Left renal pelvis (tissue), 4 donors: ENCODE data around the gene TFAP2A. TPM values are rescaled to one million over a fixed set of nuclear protein-coding genes. Genes with fewer than 3 reads are reported as not detected.

ENCODE experiments used
- DNase-seq, 4 donors: peaks; one replicate each; pipeline ENCODE4 v3.0.0-alpha.2; 2013; ENCODE audit warnings: low read depth in 4 of 4, low spot score in 3 of 4
- polyA plus RNA-seq, 4 donors: library from polyadenylated mRNA; unstranded; fragments of 120-200 nt; gene quantifications; one replicate each; pipeline ENCODE4 v1.2.1, GENCODE V29; 2013; ENCODE audit not compliant: insufficient read length in 4 of 4

The TFAP2A gene
- polyA plus RNA-seq, 4 donors: 0.85 to 42.6 (median 28.9) TPM

GRCh38 chr6:10402648-10403311 is 12.1 kb downstream of the TFAP2A start:
- DNase-seq: no peak

- DNase-seq: no peak
These were observed 13.1 kb downstream of the TFAP2A start for GRCh38 chr6:10401632-10402223.

DNA sequence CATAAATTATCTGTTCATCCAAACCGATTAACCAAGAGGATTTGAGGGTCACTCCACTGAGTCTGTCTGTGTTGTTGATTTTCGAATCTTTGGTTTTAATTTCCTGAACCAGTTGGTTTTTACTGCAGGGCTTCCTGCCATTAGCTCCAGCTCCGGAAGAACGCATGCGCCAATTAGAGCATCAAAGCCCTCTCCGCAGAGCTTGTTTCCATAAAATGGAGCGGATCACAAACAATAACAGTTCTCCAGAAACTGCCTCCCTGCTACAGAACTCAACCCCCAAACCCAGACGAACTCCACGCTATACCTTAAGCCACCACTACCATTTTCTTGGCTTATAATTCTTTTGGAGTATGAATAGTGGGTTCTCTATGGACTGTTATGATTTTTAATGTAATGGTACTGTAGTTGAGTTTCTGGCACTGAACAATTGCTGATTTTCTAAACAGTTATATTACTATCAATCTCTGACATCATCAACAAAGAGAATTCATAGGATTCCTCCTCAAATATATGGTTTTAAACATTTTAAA is 13.8 kb downstream of the TFAP2A start:
- DNase-seq: no peak

DNA sequence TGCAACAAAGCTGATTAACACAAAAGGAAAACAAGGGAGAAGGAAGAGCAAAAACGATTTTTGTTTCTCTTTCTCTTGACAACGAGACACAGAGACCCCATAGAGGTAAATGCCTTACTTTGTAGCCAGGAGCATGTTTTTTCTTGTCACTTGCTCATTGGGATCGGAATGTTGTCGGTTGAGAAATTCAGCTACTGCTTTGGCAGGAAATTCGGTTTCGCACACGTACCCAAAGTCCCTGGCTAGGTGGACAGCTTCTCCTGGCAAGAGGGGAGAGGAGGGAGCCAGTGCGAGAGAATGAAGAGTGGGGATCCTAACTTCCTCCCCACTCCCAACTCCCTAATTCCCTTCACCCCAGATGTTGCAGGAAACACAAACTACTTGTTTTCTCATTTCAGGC is 14.5 kb downstream of the TFAP2A start:
- no peak for DNase-seq

DNA sequence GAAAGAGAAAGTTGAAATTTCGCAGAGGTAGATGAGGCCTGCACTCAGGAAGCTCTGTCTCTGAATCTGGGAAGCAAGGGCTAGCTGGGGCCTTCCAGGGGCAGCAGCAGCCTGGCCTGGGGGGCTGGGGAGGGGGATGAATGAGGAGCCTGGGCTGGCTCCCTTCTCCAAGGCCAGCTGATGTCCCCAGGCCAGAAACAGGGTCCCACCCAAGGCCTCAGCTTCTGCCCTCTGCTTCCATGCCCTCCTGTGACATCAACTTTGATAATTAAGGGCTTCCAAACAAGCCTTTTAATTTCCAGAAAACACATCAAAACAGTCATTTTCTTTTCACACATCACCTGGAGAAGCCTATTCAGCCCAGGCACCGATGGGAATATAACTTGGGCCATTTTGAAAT is 15.4 kb downstream of the TFAP2A start:
- DNase-seq: no peak

DNA sequence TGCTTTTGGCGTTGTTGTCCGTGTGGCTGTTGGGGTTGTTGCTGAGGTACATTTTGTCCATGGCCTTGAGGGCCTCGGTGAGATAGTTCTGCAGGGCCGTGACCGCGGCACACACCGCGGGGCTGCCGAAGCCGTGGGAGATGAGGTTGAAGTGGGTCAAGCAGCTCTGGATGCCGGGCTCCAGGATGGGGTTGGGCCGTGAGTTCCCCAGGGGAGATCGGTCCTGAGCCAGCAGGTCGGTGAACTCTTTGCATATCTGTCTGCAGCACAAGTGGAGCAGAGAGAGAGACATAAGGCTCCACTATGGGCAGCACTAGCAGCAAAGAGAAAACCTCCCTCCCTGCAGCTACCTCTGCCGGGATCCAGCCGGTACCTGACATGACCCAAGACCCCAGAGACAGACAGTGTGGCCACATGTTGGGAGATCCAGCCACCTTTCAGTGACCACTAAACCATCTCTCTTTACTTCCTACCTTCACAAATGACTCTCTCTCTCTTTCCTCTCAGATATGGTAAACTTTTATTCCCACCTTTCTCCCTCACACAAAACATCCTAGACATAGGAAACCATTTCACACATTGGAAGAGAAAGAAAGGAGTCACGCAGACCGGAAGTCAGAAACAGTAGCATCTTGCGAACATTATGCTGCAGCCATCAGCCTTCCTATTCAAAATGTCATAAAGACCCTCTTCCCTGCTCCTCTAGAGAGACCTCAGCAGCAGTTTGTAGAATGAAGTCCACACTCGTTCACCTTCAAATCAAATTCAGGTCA is 16.2 kb downstream of the TFAP2A start:
- DNase-seq: no peak

DNA sequence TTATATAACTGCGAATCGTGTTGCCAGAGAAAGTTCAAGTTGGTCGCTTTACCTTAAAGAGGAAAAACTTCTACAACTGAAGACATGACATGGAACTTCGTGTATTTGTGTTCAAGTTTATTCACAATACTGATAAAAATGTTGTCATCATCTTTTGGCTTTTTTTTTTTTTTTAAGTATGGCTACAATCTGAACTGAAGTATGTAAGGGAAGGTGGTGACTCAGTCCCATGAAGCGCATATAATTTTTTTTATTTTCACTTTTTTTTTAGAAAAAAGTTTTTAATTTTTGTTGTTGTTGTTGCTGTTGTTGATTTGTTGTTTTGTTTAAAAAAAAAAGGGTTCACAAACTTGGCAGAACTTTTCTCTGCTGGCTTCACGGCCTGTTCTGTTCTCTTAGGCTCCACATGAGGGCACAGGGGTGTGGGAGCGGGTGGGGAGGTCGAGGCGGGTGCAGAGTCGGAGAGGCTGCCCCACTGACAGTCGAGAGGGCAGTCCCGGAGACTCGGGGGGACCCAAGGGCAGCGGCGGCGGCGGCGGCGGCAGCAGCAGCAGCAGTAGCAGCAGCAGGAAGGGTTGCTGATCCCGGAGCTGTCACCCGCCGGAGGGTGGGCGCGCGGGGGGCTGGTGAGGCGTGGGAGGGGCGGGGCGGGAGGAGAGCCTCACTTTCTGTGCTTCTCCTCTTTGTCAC is 17.0 kb downstream of the TFAP2A start:
- no peak for DNase-seq

- no peak for DNase-seq
These were observed 18.1 kb downstream of the TFAP2A start for GRCh38 chr6:10396785-10397184.

- no peak for DNase-seq
These were observed 18.9 kb downstream of the TFAP2A start for GRCh38 chr6:10395704-10396546.

DNA sequence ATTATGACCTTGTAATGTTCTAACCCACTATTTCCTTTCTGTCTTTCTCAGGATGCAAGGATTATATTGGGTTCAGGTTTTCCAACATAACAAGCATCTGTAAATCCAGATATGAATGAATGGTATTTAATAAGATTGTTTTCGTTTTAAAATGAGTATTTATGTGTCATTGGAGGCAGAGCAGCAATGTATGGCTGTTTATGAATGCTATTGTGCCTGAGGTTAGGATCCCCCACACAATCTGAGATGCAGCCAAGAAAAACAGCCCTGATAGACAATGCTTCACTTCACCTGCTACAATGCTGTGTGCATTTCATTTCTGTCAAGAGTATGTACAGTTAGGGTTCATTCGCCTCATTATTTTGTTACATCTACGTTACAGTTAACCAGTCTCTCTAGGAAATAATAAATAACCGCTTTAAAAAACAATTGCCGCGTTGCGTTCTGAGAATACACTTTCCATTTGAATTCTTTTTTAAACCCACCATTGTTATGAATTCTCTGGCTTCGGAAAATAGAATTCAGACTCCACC is 19.6 kb downstream of the TFAP2A start:
- no peak for DNase-seq

DNA sequence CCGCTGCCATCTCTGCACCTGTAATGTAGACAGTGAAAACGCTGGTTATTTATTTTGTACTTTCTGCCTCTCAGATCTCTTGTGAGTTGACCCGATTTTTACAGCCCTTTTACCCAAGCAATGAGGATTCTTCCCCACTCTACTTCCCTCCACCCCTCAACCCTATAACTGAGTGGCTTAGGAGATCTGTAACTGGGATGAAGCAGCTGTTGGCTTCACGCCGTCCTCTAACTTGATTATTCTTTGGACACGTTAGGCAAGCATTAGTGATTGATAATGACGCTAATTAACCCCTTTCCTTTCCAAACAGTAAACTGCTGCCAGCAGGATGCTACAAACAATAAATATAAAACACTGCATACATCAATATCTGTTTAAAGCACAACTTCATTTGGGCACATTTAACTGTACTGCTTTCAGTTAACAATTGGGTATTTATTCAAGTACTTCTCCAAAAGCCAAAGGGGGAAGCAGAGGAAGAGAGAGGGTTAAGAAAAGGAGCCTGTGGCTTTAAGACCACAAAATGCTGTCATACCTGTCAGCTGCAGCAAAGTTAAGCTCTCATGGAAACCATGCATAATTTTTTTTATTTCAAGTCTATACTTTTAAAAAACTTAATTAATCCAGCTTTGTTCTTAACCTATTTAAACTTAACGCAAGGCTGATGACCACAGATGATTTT is 21.2 kb downstream of the TFAP2A start:
- no peak for DNase-seq

DNA sequence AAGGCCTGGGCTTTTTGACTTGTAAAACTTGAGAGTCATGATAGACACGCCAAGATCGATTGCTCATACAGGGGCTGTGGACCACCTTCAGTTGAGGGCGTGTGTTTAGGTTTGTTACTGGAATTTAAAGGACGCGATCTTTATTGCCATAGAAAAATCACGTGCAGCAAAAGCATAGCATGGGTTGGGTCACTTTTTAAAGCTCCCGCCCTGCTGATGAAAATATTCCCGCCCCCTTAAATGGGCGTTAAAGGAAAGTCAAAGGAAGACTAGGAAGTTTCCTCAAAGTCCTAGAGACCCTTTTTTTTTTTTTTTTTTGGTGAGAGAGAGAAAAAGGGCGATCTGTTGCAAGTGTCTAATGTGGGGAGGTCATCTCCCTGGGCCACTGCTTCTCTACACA is 23.1 kb downstream of the TFAP2A start:
- no peak for DNase-seq

- DNase-seq: no peak
These were observed 23.6 kb downstream of the TFAP2A start for GRCh38 chr6:10391299-10391630.

GRCh38 chr6:10390495-10391298 is 24.2 kb downstream of the TFAP2A start:
- no peak for DNase-seq

GRCh38 chr6:10389739-10390494 is 25.0 kb downstream of the TFAP2A start:
- DNase-seq: no peak

- DNase-seq: no peak
These were observed 27.9 kb downstream of the TFAP2A start for GRCh38 chr6:10386756-10387654.

DNA sequence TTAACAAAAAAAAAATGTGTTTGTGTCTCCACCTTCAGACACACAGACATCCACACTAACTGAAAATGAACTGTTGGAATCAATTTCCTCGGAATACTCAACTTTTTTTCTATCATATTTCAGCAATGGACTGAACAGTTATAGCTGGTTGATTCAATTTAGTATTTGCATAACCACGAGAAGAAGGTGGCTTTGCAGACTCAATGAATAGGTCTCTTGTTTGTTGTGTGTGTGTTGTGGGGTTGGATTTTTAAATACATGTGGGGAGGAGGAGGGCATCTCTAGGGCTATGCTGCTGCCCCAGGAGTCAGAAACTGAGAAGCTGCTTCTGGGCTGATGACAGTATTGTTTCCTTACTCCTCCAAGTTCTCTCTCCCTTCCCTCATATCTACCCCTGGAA is 28.7 kb downstream of the TFAP2A start:
- DNase-seq: no peak
